Ovary (tissue), 3 donors: Measurements from ENCODE around the gene BCL7A.

Experiments
- EP300 ChIP-seq: sonication (generic); formaldehyde crosslinking; IDR thresholded peaks from one replicate; pipeline ENCODE4 v1.6.1; 2017; ENCODE audit warnings: antibody characterized with exemption
- TF ChIP-seq, protein P1 (sequence below), 3 donors: fragments of 450-650 bp in 2 of 3; fragments of 200-600 bp in 1 of 3; IDR thresholded peaks; one replicate each; pipeline versions ENCODE4 v1.5.1 to v1.8.0; 2016 to 2022; ENCODE audit warnings: antibody characterized with exemption in 3 of 3, mild to moderate bottlenecking in 1 of 3
- donor health status: DM: no; HTN: no; CAD: no.

GRCh38 chr12:122076743-122077495 is 55.2 kb downstream of the BCL7A start:
- TF ChIP-seq, protein P1, sequence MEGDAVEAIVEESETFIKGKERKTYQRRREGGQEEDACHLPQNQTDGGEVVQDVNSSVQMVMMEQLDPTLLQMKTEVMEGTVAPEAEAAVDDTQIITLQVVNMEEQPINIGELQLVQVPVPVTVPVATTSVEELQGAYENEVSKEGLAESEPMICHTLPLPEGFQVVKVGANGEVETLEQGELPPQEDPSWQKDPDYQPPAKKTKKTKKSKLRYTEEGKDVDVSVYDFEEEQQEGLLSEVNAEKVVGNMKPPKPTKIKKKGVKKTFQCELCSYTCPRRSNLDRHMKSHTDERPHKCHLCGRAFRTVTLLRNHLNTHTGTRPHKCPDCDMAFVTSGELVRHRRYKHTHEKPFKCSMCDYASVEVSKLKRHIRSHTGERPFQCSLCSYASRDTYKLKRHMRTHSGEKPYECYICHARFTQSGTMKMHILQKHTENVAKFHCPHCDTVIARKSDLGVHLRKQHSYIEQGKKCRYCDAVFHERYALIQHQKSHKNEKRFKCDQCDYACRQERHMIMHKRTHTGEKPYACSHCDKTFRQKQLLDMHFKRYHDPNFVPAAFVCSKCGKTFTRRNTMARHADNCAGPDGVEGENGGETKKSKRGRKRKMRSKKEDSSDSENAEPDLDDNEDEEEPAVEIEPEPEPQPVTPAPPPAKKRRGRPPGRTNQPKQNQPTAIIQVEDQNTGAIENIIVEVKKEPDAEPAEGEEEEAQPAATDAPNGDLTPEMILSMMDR (IDR thresholded peaks at IDR 0.05), result no peak
- no peak for TF ChIP-seq EP300
